NCI-H82 treated with DMSO at 0.1 percent for 48 hours (cell line): ENCODE results near the gene LRRC8A.
"Not testable (repeated sequence)": the region's sequence is repeated elsewhere in the genome, so short reads cannot be mapped to it uniquely, and the experiment has no call there.

Experiments used
- DNase-seq: peaks from one replicate; lab custom pipeline; 2025; ENCODE audit not compliant: unreplicated experiment; lab: John Stamatoyannopoulos, UW

The LRRC8A gene

DNA sequence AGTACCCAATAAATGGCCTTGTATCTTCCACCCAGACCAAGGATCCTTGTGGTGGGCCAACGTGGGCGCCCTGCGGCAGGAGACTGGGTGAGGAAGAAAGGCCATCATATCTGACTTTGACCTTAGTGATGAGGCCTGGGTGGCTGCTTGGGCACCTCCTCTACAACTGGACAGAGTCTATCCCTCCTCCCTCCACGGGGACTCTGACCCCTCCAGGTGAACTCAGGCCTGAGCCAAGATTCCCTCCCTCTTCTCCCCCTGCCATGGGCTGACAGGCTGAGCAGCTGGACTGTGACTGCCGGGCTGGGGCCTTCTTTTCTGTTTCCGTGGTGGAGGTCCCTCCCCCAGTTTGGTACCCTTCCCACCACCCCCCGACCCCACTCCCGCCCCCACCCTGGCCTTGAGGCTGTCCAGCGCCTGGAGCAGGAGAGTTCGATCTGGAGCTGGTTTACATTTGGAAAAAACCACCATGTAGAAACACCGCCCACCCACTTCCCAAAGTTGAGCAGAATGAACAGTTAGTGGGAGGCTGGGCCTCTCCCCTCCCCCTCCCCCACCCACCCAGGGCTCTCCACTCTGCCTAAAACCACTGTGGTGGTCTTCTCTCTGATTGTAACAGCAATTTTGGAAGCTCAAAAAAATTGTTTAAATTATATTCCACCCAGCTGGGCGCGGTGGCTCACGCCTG, 37.6 kb downstream of the LRRC8A start:
- DNase-seq = no peak

DNA sequence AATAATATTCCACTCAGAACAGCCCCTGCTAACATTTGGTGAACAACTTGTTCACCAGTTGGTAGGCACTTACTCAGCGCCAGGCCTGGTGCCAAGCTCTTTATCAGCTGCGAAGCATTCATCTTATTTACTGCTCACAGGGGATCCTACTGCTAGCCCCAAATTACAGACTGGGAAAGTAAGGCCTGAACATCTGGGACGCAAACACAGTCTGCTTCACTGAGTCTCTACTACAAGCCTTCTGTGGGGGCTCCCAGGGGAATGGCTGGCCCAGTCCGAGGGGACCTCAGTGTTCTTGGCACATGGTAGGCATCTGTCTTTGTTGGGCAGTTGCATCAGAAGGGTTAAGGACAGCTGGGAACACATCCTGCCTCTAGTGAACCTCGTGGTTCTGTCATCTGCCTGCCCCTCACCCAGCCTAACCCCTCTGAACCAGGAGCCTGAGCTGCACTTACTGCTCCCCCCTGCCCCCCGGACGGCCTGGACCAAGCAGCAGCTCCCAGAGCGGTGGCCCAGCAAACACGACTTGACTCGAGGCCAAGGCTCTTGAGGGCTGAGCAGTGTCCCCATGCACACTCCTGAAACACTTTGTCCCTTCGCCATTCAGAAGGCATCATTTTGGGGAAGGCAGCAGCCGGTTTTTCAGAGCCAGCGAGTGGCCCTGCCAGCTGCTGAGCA, 38.6 kb downstream of the LRRC8A start, which contains the start of gene PHYHD1:
Gene PHYHD1 (plus strand): TSS at position 602 of the 678 bp plus-strand sequence. CDS start 1,342 bp downstream, outside the sequence.
- DNase-seq = peak; percentile 51

DNA sequence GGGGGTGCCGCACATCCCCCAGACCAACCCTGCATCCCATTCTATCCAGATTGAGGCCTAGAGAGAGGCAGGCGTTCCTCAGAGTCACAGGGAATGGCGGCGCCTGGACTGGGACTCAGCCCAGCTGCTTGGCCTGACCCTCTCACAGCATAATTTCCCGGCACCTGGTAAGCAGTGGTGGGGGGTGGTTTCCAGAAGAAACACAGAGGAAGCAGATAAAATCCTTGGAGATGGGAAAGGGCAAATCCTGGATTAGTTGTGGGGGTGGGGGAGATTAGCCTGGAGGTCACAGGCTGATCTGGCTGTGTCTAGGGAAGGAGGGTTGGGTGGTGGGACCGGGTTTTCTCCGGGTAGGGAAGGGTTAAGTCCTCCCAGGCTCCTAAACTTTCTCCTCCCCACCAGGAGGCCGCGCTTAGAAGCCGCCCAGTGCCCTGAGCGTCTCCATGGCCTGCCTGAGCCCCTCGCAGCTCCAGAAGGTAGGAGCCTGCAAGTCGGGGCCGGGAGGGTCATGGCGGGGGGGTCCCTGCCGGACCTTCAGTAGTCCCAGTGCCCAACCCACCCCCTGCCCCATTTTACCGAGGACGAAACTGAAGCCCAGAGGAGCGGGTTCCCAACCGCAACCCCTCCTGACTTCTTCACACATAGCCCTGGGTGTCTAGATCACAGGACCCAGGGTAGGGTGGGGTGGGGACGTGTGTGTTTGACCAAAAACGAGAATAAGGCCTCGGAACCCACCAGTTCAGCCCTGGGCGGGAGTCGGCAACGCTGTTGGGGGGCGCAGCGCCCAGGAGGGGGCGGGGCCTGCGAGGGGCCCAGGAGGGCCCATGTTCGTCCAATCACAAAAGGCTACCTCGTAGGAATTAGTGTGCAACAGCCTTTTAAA, 40.2 kb downstream of the LRRC8A start:
- DNase-seq = peak; percentile 96

DNA sequence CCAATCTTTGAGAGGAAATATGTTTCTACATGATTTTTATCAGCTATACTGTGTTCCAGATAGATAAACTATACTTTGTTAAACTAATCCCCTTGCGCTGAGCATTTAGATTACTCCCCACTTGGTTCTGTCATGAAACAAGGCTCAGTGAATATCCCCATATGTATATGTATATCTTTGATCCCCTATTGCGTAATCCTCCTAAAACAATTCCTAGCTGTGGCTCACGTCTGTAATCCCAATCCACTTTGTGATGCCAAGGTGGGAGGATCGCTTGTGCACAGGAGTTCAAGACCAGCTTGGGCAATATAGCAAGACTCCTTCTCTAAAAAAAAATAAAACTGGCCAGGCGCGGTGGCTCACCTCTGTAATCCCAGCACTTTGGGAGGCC, 41.6 kb downstream of the LRRC8A start:
- peak; percentile 56 for DNase-seq

DNA sequence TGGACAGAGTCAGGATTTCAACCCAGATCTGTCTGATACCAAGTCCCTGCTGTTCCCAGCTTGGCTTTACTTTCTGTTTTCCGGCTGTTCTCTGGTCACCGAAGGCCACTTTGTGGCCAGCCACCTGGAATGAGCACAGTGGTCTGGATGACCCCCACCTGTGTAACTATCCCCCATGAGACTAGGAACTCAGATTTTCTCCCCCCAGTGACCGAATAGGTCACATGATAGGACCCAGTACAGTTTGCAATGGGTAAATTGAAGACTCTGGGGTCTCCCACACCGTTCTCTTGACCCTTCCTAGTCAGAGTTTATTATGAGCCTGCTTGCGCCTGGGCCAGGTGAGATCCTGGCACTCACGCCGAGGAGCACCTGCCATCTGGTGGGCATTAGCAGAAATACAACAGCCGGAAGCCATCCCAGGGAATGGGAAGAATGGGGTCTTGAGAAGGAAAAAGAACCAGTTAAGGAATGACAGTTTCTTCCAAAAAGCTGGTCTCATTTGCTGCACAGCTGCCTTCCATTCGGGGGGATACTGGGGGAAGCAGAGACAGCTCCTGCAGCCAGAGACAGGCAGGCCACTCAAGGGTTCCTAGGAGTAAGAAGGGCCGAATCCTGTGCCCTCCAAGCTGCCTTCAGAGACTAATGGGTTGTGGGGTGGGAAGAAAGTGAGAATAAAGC, 45.9 kb downstream of the LRRC8A start:
- peak; percentile 39 for DNase-seq

DNA sequence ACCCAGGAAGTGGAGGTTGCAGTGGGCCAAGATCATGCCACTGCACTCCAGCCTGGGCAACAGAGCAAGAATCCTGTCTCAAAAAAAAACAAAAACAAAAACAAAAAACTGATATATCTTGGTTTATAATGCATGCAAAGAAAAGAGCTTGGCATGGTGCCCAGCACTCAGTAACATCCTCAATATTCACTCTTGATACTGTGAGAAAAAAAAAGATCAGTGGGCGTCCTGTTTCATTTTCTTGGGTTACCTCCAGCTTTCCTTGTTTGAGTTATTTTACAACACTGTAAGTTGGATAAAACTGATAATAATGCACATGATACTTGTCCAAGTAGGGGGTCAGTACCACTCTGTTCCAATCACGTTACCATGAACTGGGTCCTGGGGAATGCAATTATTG, 46.7 kb downstream of the LRRC8A start:
- no peak for DNase-seq

DNA sequence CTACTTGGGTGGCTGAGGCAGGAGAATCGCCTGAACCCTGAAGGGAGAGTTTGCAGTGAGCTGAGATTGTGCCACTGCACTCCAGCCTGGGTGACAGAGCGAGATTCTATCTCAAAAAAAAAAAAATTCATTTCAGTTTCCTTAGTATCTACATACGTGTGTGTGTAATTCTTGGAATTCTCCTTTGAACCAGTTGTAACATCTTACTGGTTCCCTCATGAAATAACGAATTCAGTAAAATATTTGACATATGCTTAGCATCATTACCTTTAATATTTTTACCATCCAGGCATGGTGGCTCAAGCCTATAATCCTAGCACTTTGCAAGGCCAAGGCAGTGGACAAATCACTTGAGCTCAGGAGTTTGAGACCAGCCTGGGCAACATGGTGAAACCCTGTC, 47.6 kb downstream of the LRRC8A start:
- no peak for DNase-seq

DNA sequence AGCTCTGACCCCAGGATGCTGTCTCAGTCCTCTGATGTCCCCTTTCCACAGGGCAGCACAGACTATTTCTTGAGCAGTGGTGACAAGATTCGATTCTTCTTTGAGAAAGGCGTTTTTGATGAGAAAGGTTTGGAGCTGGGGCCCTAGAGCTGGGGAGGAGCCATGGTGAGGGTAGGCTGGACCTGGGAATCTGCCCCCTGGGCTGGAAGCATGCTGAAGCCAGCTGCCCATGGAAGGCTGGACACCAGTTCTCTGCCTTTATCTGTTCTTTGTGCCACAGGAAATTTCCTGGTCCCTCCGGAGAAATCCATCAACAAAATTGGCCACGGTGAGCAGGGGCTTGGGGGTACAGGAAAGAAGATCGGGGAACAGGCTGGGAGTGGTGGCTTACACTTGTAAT, 51.8 kb downstream of the LRRC8A start:
- DNase-seq = no peak

DNA sequence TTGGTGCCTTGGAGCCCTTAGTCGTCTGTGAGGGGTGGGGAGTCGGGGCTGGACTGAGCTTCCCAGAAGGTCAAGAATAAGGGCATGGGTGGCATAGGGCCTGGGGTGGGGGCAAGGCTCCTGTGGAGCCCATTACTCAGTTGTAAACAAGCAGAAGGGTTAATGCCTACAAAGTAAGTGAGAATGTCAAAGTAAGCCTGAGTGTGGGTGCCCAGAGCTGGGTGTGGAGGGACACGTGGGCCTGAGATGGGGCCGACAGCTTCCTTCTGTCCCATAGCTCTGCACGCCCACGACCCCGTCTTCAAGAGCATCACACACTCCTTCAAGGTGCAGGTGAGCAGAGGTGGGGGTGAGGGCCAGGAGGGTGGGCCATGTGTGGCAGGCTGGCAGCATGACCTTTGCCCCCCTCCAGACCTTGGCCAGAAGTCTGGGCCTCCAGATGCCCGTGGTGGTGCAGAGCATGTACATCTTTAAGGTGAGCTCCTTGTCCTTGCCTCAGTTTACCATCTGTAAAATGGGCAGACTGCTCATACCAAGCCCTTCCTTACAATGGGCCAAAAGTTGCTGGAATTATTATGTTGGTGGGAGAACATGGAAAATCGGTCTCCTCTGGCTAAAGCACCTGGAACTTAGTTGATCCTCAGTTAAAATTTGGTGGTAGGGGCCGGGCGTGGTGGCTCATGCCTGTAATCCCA, 54.4 kb downstream of the LRRC8A start:
- DNase-seq = no peak

DNA sequence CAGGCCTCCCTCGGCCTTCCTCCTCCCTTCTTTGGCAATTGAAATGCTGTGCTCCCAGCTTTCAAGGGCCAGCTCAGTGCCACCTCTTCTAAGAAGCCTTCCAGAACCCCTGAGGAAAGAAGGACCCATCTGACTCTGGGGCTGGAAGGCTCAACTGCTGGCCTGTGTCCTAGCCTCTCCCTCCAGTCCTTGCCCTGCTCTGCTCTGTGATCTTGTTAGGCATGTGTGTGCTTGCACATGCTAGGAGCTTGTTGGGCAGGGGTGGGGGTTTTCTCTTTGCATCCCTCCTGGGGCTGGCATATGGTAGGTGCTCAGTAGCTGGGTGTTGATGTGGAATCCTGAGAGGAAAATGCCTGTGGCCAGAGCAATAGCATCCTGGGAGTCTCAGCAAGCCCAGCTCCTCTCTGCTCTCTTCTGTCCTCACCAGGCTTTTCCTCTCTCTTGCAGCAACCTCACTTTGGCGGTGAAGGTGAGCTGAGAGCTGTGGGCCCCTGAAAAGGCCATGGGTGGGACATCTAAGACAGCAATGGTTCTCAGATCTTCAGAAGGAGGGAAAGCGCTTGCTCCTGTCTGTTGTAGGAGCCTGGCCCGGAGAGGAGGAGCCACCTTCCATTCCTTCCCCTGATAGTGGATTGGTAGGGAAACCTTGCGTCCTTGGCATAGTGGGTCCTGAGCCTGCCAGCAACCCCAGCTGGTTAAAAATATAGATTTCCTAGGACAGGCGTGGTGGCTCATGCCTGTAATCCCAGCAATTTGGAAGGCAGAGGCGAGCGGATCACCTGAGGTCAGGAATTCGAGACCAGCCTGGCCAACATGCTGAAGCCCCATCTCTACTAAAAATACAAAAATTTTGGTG, 55.6 kb downstream of the LRRC8A start:
- peak; percentile 4 for DNase-seq

DNA sequence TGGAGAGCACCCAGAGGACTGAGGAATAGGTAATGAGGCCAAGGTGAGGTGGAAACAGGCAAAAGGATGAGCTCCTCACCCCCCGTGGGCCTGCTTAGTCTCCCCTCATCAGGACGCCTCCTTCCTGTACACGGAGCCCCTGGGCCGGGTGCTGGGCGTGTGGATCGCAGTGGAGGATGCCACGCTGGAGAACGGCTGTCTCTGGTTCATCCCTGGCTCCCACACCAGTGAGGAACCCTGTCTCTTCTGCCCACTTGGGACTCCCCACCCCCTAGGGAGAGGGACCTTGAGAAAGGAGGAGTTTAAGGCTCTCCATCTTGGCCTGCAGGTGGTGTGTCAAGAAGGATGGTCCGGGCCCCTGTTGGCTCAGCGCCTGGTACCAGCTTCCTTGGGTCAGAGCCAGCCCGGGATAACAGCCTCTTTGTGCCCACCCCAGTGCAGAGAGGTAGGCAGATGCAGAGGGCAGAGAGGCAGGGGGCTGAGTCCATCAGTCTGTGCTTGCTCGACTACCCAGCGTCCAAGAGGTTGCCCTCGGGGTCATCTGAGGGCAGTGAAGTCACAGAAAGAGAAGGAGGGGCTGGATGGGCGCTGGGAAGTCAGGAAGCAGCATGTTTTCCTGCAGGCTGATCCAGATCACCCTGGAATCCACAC, 58.5 kb downstream of the LRRC8A start:
- DNase-seq = no peak

DNA sequence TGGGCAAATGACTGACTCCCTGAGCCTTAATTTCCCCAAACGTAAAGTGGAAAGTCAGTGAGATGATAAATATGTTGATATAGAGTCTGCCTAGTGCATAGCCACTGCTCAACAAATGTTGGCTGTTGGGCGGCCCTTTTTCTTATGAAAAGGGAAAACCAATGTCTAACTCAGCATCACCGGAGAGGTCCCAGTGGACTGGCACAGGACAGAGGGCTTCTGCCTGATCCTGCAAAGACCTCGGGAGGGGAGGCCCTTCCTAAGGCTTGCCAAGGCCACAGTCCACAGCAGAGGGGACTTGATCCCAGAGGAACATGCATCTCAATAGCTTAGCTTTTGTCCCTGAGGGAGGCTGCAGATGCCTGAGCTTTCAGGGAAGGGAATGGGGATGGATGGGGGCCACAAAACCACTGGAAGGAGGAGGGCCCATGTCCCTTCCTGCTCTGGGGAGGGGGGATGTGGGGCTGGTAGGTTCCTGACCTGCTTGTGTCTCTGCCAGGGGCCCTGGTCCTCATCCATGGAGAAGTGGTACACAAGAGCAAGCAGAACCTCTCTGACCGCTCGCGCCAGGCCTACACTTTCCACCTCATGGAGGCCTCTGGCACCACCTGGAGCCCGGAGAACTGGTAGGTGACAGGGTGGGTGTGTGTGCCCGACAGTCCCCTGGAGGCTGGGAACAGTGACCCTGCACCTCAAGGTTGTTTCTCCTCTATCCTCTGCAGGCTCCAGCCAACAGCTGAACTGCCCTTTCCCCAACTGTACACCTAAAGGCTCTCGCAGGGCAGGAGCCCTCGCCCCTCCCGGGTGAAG, 59.2 kb downstream of the LRRC8A start:
- no peak for DNase-seq

DNA sequence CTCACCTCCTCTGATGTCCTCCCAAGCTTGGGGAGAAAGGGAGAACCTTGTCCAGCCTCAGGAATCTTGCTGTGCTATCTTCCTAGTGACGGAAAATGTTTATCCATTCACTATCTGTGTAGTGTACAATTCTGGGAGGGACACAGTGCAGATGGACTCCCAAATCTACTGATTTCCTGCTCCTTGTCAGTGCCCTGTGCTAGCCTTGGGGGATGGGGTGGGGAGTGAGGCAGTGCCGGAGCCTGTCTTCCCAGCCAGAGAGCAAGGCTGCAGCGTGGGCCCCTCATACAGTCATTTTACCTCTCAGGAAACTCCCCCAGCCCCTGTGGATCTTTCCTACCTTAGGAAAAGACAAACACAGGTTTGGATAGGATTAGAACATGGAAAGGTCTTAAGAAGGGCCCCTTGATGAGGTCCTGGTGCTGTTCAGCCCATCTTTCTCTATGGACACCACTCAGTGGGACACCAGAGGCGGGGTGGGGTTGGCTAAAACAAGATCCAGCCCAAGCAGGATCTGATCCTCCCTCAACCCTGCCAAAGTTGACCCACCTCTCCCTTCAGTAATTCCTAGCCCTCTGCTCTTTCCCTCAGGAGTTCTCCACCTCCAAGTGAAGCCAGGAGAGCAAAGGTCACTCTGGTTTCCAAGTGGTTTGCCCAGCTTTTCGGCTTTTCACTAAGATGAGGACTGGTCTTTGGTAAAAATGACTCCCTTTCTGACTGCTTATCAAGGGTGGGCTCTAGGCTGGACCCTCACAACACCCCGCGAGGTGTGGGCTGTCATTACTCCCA, 62.1 kb downstream of the LRRC8A start:
- DNase-seq = no peak

DNA sequence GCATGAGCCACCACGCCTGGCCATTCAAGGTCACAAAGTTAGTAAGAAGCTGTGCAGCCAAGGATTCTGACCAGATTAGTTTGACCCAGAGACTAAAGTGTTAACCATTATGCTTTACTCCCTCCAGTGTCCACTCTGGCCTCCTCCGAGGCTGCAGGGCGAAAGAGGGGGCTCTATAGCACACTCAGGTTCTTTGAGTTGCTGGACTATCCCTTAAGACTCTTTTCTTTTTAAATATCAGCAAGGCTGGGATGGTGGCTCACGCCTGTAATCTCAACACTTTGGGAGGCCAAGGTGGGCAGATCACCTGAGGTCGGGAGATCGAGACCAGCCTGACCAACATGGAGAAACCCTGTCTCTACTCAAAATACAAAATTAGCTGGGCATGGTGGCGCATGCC, 63.0 kb downstream of the LRRC8A start:
- not testable (repeated sequence) for DNase-seq

DNA sequence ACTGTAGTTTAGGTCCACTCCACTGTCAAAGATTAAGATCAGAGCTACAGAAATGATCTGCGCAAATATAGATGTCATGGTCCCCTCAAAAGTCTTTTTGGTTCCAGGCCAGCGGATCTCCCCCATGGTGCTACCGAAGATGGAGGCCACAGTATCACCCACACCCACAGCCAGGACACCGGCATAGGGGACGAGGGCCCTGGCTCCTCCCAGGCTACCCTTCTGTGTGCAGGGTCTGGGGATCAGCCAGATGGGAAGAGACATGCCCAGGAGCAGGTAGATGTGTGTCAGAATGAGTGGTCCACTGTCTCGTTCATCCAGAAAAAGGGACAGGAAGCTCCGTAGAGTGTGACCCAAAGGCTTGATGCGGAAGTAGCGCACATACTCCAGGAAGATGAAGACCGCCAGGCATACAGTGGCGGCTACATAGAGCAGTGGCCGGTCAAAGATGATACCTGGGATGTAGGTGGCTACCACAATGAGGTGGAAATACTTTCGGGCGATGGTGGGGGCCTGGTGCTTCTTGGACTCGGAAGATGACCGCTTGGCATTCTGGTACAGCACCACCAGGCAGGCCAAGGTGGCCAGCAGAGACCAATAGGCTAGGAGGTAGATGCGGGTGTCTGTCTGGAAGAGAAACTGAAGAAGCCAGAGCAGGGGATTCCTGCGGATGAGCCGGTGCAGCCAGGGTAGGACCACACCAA, 64.0 kb downstream of the LRRC8A start:
- DNase-seq = no peak

DNA sequence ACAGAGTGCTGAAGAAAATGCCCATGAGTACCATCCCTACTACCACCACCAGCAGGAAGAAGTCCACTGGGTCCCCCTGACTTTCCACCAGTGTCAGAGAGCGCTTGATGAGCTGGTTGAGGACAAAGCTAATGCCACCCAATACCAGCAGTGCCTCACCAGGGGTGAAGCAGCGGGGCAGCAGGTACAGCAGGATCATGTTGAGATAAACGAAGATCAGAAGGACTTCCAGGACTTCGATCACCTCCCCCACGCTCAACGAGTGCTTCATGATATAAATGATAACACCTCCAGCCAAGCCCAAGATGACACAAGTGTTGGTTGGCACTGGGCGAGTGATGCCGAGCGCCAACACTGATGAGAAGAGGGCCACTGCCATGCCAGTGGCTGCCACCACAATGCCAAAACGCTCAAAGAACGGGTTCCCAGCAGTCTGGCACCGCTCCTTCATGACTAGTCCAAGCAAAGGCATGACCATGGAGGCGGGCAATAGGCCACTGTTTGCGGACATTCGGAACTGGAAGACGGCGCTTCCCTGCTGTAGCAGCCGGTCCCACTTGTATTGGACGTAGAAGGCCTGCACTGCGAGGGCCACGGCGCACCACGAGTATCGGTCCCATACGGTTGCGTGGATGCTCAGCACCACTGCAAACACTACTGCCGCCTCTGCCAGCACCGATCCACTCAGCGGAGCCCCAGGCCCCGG, 64.8 kb downstream of the LRRC8A start:
- DNase-seq = no peak

DNA sequence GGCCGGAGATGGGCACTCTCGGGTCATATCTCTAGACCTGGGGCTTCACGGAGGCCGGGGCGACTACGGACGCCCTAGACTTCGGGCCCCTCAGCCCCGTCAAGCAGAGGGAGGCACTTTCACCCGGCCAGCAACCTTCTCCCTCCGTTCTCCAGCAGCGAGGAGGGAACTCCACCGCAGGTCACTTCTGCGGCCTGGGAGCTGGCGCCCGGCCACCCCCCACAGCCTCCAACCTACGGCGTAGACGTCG, 65.3 kb downstream of the LRRC8A start:
- DNase-seq = no peak
